Occipital lobe (tissue), 2 donors: ENCODE results near the gene SIGMAR1. TPM values are rescaled to one million over a fixed set of nuclear protein-coding genes. Genes with fewer than 3 reads are reported as not detected.
"Not testable (repeated sequence)": the region's sequence is repeated elsewhere in the genome, so short reads cannot be mapped to it uniquely, and the experiment has no call there.

Source experiments
- DNase-seq: peaks from one replicate; lab custom pipeline; 2025; lab: John Stamatoyannopoulos, UW
- total RNA-seq: library from RNA; depleted of rRNA; stranded (reverse); fragments of >200 nt; gene quantifications from one replicate; pipeline ENCODE4 v1.2.3, GENCODE V29; 2014

The SIGMAR1 gene
- total RNA-seq, 1 donor from 2014 or later, result 24.3 TPM

GRCh38 chr9:34655394-34655793 is 17.8 kb upstream of the SIGMAR1 start:
- no peak for DNase-seq

- DNase-seq, result peak; percentile 66
Measured at GRCh38 chr9:34654323-34655051, 16.9 kb upstream of the SIGMAR1 start.

GRCh38 chr9:34653151-34654072 is 15.8 kb upstream of the SIGMAR1 start:
- no peak for DNase-seq

GRCh38 chr9:34652602-34653000 is 15.0 kb upstream of the SIGMAR1 start:
- DNase-seq, result no peak

- peak; percentile 76 for DNase-seq
Measured at GRCh38 chr9:34651876-34652601, 14.5 kb upstream of the SIGMAR1 start, which contains the start of gene IL11RA. Gene IL11RA (plus strand): TSS chr9:34652185. CDS start chr9:34655218, 3,033 bp downstream.

GRCh38 chr9:34651321-34651720 is 13.7 kb upstream of the SIGMAR1 start:
- no peak for DNase-seq

- no peak for DNase-seq
Measured at GRCh38 chr9:34650816-34651215, 13.2 kb upstream of the SIGMAR1 start.

GRCh38 chr9:34648673-34649072 is 11.1 kb upstream of the SIGMAR1 start:
- no peak for DNase-seq

GRCh38 chr9:34647651-34648050 is 10.1 kb upstream of the SIGMAR1 start:
- DNase-seq, result no peak

GRCh38 chr9:34647084-34647403 is 9.5 kb upstream of the SIGMAR1 start:
- DNase-seq, result no peak

- peak; percentile 84 for DNase-seq
Measured at GRCh38 chr9:34646211-34647083, 8.9 kb upstream of the SIGMAR1 start, which contains the start of gene GALT. Gene GALT (plus strand): TSS chr9:34646675. CDS start chr9:34646705, 30 bp downstream.

GRCh38 chr9:34644766-34645314 is 7.3 kb upstream of the SIGMAR1 start:
- DNase-seq, result no peak

GRCh38 chr9:34642679-34643078 is 5.1 kb upstream of the SIGMAR1 start:
- no peak for DNase-seq

- not testable (repeated sequence) for DNase-seq
Measured at GRCh38 chr9:34639322-34639721, 1.7 kb upstream of the SIGMAR1 start.

- no peak for DNase-seq
Measured at GRCh38 chr9:34638138-34638445, 505 bp upstream of the SIGMAR1 start.

- DNase-seq, result no peak
Measured at GRCh38 chr9:34636791-34637355, 714 bp downstream of the SIGMAR1 start.

GRCh38 chr9:34635556-34635955 is 2.0 kb downstream of the SIGMAR1 start:
- no peak for DNase-seq

- no peak for DNase-seq
Measured at GRCh38 chr9:34634551-34635248, 2.9 kb downstream of the SIGMAR1 start.

- DNase-seq, result peak; percentile 51
Measured at GRCh38 chr9:34633851-34634550, 3.6 kb downstream of the SIGMAR1 start.
